OCI-LY3 (cell line): ENCODE results near the gene KIZ.

Source experiments
- CTCF ChIP-seq: fragments of 200-600, 300-600 bp; sonication (generic); IDR thresholded peaks from 2 replicates; pipeline ENCODE4 v1.5.1; 2014; ENCODE audit warnings: antibody characterized with exemption, low read length, low read depth
- EZH2phosphoT487 ChIP-seq: fragments of 200-600 bp; shearing (Covaris generic); IDR thresholded peaks from 2 replicates; pipeline ENCODE4 v1.6.1; 2018; ENCODE audit warnings: antibody characterized with exemption, mixed run types, low read depth

GRCh38 chr20:21113697-21114096 lies 12.2 kb upstream of the KIZ start:
- TF ChIP-seq CTCF (no peak), EZH2phosphoT487 (no peak)
